DMS79 treated with DMSO at 0.1 percent for 48 hours (cell line): Measurements from ENCODE around the gene CGNL1.

Experiments
- DNase-seq: peaks from one replicate; lab custom pipeline; 2025; lab: John Stamatoyannopoulos, UW

The CGNL1 gene

GRCh38 chr15:57575363-57575762, 199.1 kb downstream of the CGNL1 start:
- no peak for DNase-seq

GRCh38 chr15:57578288-57578900, 202.1 kb downstream of the CGNL1 start:
- DNase-seq = no peak

GRCh38 chr15:57580428-57580827, 204.1 kb downstream of the CGNL1 start:
- DNase-seq = no peak

- no peak for DNase-seq
Measured at GRCh38 chr15:57580866-57581265, 204.6 kb downstream of the CGNL1 start.

GRCh38 chr15:57582090-57582489, 205.8 kb downstream of the CGNL1 start:
- no peak for DNase-seq

GRCh38 chr15:57583282-57583681, 207.0 kb downstream of the CGNL1 start:
- no peak for DNase-seq

- no peak for DNase-seq
Measured at GRCh38 chr15:57583720-57584119, 207.4 kb downstream of the CGNL1 start.

GRCh38 chr15:57586661-57587424, 210.5 kb downstream of the CGNL1 start:
- DNase-seq = no peak

- DNase-seq = no peak
Measured at GRCh38 chr15:57589281-57589680, 213.0 kb downstream of the CGNL1 start.

- no peak for DNase-seq
Measured at GRCh38 chr15:57589754-57590153, 213.4 kb downstream of the CGNL1 start.

- DNase-seq = no peak
Measured at GRCh38 chr15:57591237-57591821, 215.0 kb downstream of the CGNL1 start.

GRCh38 chr15:57591822-57592367, 215.6 kb downstream of the CGNL1 start, which contains the start of gene MYZAP:
TSS of gene MYZAP (plus strand) at chr15:57591904. CDS start at chr15:57592035, 131 bp downstream.
- no peak for DNase-seq

GRCh38 chr15:57592426-57592825, 216.1 kb downstream of the CGNL1 start:
- DNase-seq = no peak

- no peak for DNase-seq
Measured at GRCh38 chr15:57592836-57593420, 216.6 kb downstream of the CGNL1 start.

- no peak for DNase-seq
Measured at GRCh38 chr15:57594479-57594878, 218.2 kb downstream of the CGNL1 start.

- no peak for DNase-seq
Measured at GRCh38 chr15:57595011-57595866, 218.9 kb downstream of the CGNL1 start.

- DNase-seq = no peak
Measured at GRCh38 chr15:57596301-57596855, 220.1 kb downstream of the CGNL1 start.

- no peak for DNase-seq
Measured at GRCh38 chr15:57596978-57597377, 220.7 kb downstream of the CGNL1 start.

GRCh38 chr15:57597431-57597830, 221.1 kb downstream of the CGNL1 start:
- no peak for DNase-seq

- no peak for DNase-seq
Measured at GRCh38 chr15:57598346-57598745, 222.0 kb downstream of the CGNL1 start.

- no peak for DNase-seq
Measured at GRCh38 chr15:57599296-57599810, 223.0 kb downstream of the CGNL1 start.
